Mesenchymal stem cell (in vitro differentiated cells and primary cell): ENCODE results near the gene HAP1.

ENCODE experiments used
- DNase-seq: peaks from one replicate; pipeline ENCODE4 v3.0.0-alpha.2; 2013
- H2AFZ ChIP-seq: one replicate; pipeline ENCODE4 v1.6.1; 2013; ENCODE audit warnings: low read depth, mild to moderate bottlenecking, control low read depth, inconsistent platforms, low read length, moderate library complexity
- H2AK5ac ChIP-seq: 2 replicates; pipeline ENCODE4 v1.6.1; 2013; ENCODE audit warnings: low read length, moderate library complexity, mild to moderate bottlenecking, inconsistent platforms; ENCODE audit not compliant: severe bottlenecking
- H2BK120ac ChIP-seq: one replicate; pipeline ENCODE4 v1.6.1; 2013; ENCODE audit warnings: low read depth, mild to moderate bottlenecking, inconsistent platforms, low read length, moderate library complexity
- H2BK12ac ChIP-seq, 2 experiments: one replicate each; pipeline ENCODE4 v1.6.1; 2013; ENCODE audit warnings: inconsistent platforms in 2 of 2, low read length in 2 of 2, mild to moderate bottlenecking in 2 of 2, moderate library complexity in 2 of 2, control low read depth in 1 of 2
- H2BK15ac ChIP-seq: one replicate; pipeline ENCODE4 v1.6.1; 2013; ENCODE audit warnings: mild to moderate bottlenecking, low read depth, inconsistent platforms; ENCODE audit not compliant: poor library complexity, severe bottlenecking
- H2BK5ac ChIP-seq: 2 replicates; pipeline ENCODE4 v1.6.1; 2013; ENCODE audit warnings: low read depth, mild to moderate bottlenecking, low read length, control low read depth, inconsistent platforms; ENCODE audit not compliant: poor library complexity, severe bottlenecking
- H3K14ac ChIP-seq, 2 experiments: one replicate each; pipeline ENCODE4 v1.6.1; 2013; ENCODE audit warnings: inconsistent platforms in 2 of 2, low read length in 2 of 2, control low read depth in 1 of 2, mild to moderate bottlenecking in 1 of 2, moderate library complexity in 1 of 2
- H3K18ac ChIP-seq, 2 experiments: one replicate each; pipeline ENCODE4 v1.6.1; 2013; ENCODE audit warnings: inconsistent platforms in 2 of 2, low read length in 2 of 2, control low read depth in 1 of 2, low read depth in 1 of 2, mild to moderate bottlenecking in 1 of 2
- H3K23ac ChIP-seq, 2 experiments: one replicate each; pipeline ENCODE4 v1.6.1; 2013; ENCODE audit warnings: inconsistent platforms in 2 of 2, low read length in 2 of 2, mild to moderate bottlenecking in 2 of 2, moderate library complexity in 2 of 2, control low read depth in 1 of 2
- H3K27ac ChIP-seq: 2 replicates; pipeline ENCODE4 v1.5.1; 2013; ENCODE audit warnings: mild to moderate bottlenecking, moderate library complexity, low read length, control low read depth, inconsistent platforms; ENCODE audit not compliant: poor library complexity, severe bottlenecking
- H3K27me3 ChIP-seq, 2 experiments: 2 replicates each; pipeline versions ENCODE4 v1.6.1 to v1.7.0; 2013; ENCODE audit warnings: low read length in 2 of 2, mild to moderate bottlenecking in 2 of 2, moderate library complexity in 2 of 2, control low read depth in 1 of 2, inconsistent platforms in 1 of 2; ENCODE audit not compliant: control insufficient read depth in 1 of 2, insufficient read depth in 1 of 2
- H3K36me3 ChIP-seq, 2 experiments: 2 replicates each; pipeline versions ENCODE4 v1.6.1 to v1.7.0; 2013; ENCODE audit warnings: low read length in 2 of 2, control low read depth in 1 of 2, inconsistent platforms in 1 of 2, low read depth in 1 of 2, mild to moderate bottlenecking in 1 of 2; ENCODE audit not compliant: insufficient read depth in 2 of 2, control insufficient read depth in 1 of 2
- H3K4ac ChIP-seq, 2 experiments: one replicate each; pipeline ENCODE4 v1.6.1; 2013; ENCODE audit warnings: inconsistent platforms in 2 of 2, low read length in 2 of 2, mild to moderate bottlenecking in 2 of 2, moderate library complexity in 2 of 2, control low read depth in 1 of 2, low read depth in 1 of 2
- H3K4me1 ChIP-seq: 2 replicates; pipeline ENCODE4 v1.6.1; 2013; ENCODE audit warnings: low read depth, low read length, control low read depth; ENCODE audit not compliant: control insufficient read depth, insufficient read depth
- H3K4me2 ChIP-seq: 2 replicates; pipeline ENCODE4 v1.6.1; 2013; ENCODE audit warnings: low read length, mild to moderate bottlenecking, inconsistent platforms; ENCODE audit not compliant: poor library complexity, severe bottlenecking
- H3K4me3 ChIP-seq, 2 experiments: 2 replicates each; pipeline versions ENCODE4 v1.5.1 to v1.7.0; 2013; ENCODE audit warnings: low read length in 2 of 2, mild to moderate bottlenecking in 2 of 2, control low read depth in 1 of 2, low read depth in 1 of 2; ENCODE audit not compliant: insufficient read depth in 1 of 2
- H3K79me1 ChIP-seq: replicated peaks from 2 replicates; pipeline ENCODE4 v1.6.1; 2013; ENCODE audit warnings: mild to moderate bottlenecking, control low read depth, low read length, inconsistent platforms; ENCODE audit not compliant: poor library complexity, severe bottlenecking
- H3K9ac ChIP-seq: 2 replicates; pipeline ENCODE4 v1.7.0; 2013; ENCODE audit warnings: mild to moderate bottlenecking, low read length, moderate library complexity
- H3K9me3 ChIP-seq: 2 replicates; pipeline ENCODE4 v1.7.0; 2013; ENCODE audit warnings: mild to moderate bottlenecking, low read length; ENCODE audit not compliant: control insufficient read depth
- H4K8ac ChIP-seq: one replicate; pipeline ENCODE4 v1.6.1; 2013; ENCODE audit warnings: inconsistent platforms, mild to moderate bottlenecking, low read length, moderate library complexity
- H4K91ac ChIP-seq: one replicate; pipeline ENCODE4 v1.6.1; 2013; ENCODE audit warnings: mild to moderate bottlenecking, low read length, inconsistent platforms
- WGBS: methylation state at CpG from one replicate; pipeline ENCODE4 v1.1.7; 2013; ENCODE audit warnings: mixed read lengths; 5-methylcytosine and 5-hydroxymethylcytosine counted together

Gene HAP1

DNA sequence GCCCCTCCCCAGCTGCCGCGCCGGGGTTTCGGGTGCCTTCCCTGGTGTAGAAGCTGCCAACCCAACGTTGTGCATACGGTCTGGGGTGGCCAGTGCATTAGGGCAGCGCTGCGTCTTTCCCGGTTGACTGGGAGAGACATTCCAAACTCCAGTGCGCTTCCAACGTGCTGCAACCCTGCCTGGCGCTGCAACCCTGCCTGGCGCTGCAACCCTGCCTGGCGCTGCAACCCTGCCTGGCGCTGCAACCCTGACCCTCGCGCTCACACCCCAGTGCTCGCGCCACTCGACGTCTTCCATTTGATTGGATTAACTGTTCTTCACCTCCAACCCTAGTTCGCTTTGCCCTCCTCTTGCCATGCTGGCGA lies 488 bp upstream of the HAP1 start:
- H3K23ac ChIP-seq, result no peak overlapping the region
- H2AK5ac ChIP-seq, result no peak overlapping the region
- H4K8ac ChIP-seq, result no peak overlapping the region
- no peak overlapping the region for H3K18ac ChIP-seq
- H3K14ac ChIP-seq, result no peak overlapping the region
- H3K27ac ChIP-seq, result no peak overlapping the region
- no peaks in the 10 kb centered on the region for H3K36me3 ChIP-seq
- H3K4me2 ChIP-seq, result peak overlapping the region; percentile 99
- H3K27me3 ChIP-seq, result peaks cover 71 to 77% of the 10 kb centered on the region in 2 experiments
- H3K9me3 ChIP-seq, result no peaks in the 10 kb centered on the region
- no peak overlapping the region for H2BK12ac ChIP-seq
- DNase-seq, result no peak
- no peaks in the 10 kb centered on the region for H3K79me1 ChIP-seq
- H3K4me1 ChIP-seq, result peaks cover 32% of the 10 kb centered on the region
- H2AFZ ChIP-seq, result peak overlapping the region; percentile 81
- H2BK15ac ChIP-seq, result no peak overlapping the region
- H2BK5ac ChIP-seq, result no peak overlapping the region
- no peak overlapping the region for H3K9ac ChIP-seq
- no peak overlapping the region for H2BK120ac ChIP-seq
- WGBS, result 4% methylated on average over 23 of the region's 23 CpGs
- H3K4ac ChIP-seq, result no peak overlapping the region
- no peak overlapping the region for H4K91ac ChIP-seq
- H3K4me3 ChIP-seq, result peak overlapping the region; percentile 61 to 63

DNA sequence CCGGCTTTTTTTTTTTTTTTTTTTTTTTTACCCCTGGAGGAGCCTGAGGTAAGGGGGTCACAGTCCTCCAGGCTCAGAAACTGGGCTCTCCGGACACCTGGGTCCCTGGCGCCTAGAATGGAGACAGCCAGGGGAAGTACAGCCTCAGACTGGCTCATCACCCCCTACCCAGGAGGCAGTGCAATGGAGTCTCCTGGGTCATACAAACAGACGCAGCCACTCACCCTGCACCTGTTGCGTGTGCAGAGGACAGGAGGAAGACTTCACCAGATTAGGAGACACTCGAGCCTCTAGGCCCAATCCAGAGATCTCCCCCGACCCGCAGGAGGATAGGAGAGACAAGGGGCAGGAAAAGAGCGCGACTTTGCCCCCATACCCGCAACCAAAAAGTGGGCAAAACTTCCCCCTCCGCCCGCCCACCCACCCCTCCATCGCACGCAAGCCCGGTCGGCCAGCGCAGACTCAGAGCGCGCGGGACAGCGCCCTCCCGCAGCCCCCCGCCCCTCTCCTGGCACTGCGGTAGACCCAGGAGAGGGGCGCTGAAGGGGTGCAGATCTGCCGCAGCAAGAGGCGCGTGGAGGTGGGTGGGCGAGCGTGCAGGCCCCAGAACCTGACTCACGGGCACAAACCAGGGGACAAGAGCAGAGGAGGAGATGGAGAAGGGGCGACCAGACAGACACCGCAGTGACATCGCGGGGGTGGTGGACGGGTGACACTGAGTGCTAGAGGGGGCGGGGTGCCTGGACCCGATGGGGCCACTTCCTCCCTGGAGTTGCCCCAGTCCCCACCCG lies 900 bp downstream of the HAP1 start:
- H4K8ac ChIP-seq, result no peak overlapping the region
- H3K4me2 ChIP-seq, result peak overlapping the region; percentile 99
- H3K27ac ChIP-seq, result no peak overlapping the region
- peak overlapping the region in 1 of 2 experiments; percentile 85 for H3K23ac ChIP-seq
- H2BK120ac ChIP-seq, result no peak overlapping the region
- no peaks in the 10 kb centered on the region for H3K9me3 ChIP-seq
- H2BK12ac ChIP-seq, result no peak overlapping the region
- H3K18ac ChIP-seq, result no peak overlapping the region
- no peak for DNase-seq
- H3K27me3 ChIP-seq, result peaks cover 71 to 77% of the 10 kb centered on the region in 2 experiments
- H3K4me3 ChIP-seq, result no peak overlapping the region
- H3K4ac ChIP-seq, result no peak overlapping the region
- peak overlapping the region; percentile 19 for H2AFZ ChIP-seq
- WGBS, result 11% methylated on average over 26 of the region's 40 CpGs
- H3K14ac ChIP-seq, result no peak overlapping the region
- no peak overlapping the region for H3K9ac ChIP-seq
- H3K36me3 ChIP-seq, result no peaks in the 10 kb centered on the region
- no peaks in the 10 kb centered on the region for H3K79me1 ChIP-seq
- H2AK5ac ChIP-seq, result no peak overlapping the region
- no peak overlapping the region for H2BK5ac ChIP-seq
- H3K4me1 ChIP-seq, result peaks cover 23% of the 10 kb centered on the region
- H4K91ac ChIP-seq, result no peak overlapping the region
- H2BK15ac ChIP-seq, result no peak overlapping the region

DNA sequence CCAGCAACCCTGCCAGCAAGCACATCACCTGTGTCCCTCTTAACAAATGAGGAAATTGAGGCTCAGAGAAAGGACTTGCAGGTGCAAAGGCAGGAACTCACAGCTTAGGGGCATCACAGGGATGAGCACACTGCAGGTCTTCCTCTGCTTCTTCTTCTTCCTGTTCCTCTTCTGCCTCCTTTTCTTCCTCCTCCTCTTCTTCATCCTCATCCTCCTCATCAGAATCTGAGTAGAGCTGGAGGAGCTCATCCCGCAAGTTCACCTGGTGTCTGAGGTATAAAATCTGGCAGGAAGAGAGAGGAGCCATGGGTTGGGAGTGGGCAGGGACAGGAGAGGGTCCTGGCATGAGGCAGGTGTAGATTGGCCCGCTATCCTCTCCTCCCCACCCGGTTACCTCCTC lies 2.6 kb downstream of the HAP1 start:
- 17% methylated on average over 1 of the region's 3 CpGs for WGBS
- peaks cover 24% of the 10 kb centered on the region for H3K4me1 ChIP-seq

DNA sequence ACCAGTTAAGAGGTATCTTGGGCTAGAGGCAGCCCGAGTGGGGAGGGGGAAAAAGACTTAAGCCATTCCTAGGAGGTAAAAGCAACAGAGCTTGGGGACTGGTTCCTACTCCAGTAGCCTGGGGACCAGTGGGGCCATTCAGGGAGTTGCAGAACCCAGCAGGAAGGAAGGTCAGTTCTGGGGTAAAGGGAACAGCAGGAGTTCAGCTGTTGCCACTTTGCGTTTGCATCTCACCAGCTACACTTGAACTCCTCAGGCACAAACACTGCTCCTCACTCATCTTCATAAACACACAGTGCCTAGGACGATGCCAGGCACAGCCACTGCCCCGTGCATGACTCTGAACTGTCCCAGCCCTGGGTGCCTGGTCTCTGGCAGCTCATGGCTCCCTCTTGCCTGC lies 4.0 kb downstream of the HAP1 start:
- Histone ChIP-seq H3K18ac (peak overlapping the region in 1 of 2 experiments; percentile 21), H2BK120ac (no peak overlapping the region), H2BK12ac (no peak overlapping the region), H3K4me1 (peaks cover 24% of the 10 kb centered on the region), H3K79me1 (no peaks in the 10 kb centered on the region), H3K27me3 (peaks cover 50 to 68% of the 10 kb centered on the region in 2 experiments), H3K14ac (no peak overlapping the region), H3K36me3 (no peaks in the 10 kb centered on the region), H3K9ac (no peak overlapping the region), H3K23ac (no peak overlapping the region), H2BK5ac (no peak overlapping the region), H3K4ac (no peak overlapping the region), H3K4me3 (no peak overlapping the region), H3K4me2 (no peak overlapping the region), H4K91ac (no peak overlapping the region), H4K8ac (no peak overlapping the region), H2BK15ac (no peak overlapping the region), H2AFZ (no peak overlapping the region), H2AK5ac (no peak overlapping the region), H3K27ac (no peak overlapping the region), H3K9me3 (no peaks in the 10 kb centered on the region)
- DNase-seq, result no peak
- WGBS, result 63% methylated on average over 4 of the region's 4 CpGs

More for the DNA sequence above, 2.6 kb downstream of the HAP1 start:
- Histone ChIP-seq H3K9ac (no peak overlapping the region), H4K8ac (no peak overlapping the region), H2BK12ac (no peak overlapping the region), H3K4ac (no peak overlapping the region), H3K36me3 (no peaks in the 10 kb centered on the region), H3K79me1 (no peaks in the 10 kb centered on the region), H2AFZ (no peak overlapping the region), H3K14ac (no peak overlapping the region), H3K4me3 (no peak overlapping the region), H2AK5ac (no peak overlapping the region), H3K18ac (no peak overlapping the region), H3K9me3 (no peaks in the 10 kb centered on the region), H4K91ac (no peak overlapping the region), H3K23ac (no peak overlapping the region), H3K27ac (no peak overlapping the region), H2BK5ac (no peak overlapping the region), H3K4me2 (no peak overlapping the region), H2BK15ac (peak overlapping the region; percentile 17), H3K27me3 (peaks cover 62 to 76% of the 10 kb centered on the region in 2 experiments), H2BK120ac (no peak overlapping the region)
- DNase-seq, result no peak
